ENCODE results near the gene EFHC1. TPM values are rescaled to one million over a fixed set of nuclear protein-coding genes. Genes with fewer than 3 reads are reported as not detected.
A peak's percentile ranks its signal among the peaks of the same experiment; 100 is the strongest.

Gene EFHC1
- total RNA-seq, 1 experiment from 2014 or later: 24.6 TPM

- DNase-seq (ENCODE audit: low read depth, low spot score): no peak
- in situ Hi-C loops (cut with HindIII; ENCODE audit: low pct_unique_long_range_greater_than_20kb, low sequenced_read_pairs) (no loop called here), intact Hi-C loops (cut with micrococcal nuclease; ENCODE audit: unreplicated experiment) (no loop called here)
- Histone ChIP-seq H3K36me3 (ENCODE audit: control insufficient read depth, insufficient read depth, low read length) (no peaks in the 10 kb centered on the region), H3K4me1 (ENCODE audit: control insufficient read depth, insufficient read depth, low read length) (peaks cover 74% of the 10 kb centered on the region), H3K27me3 (ENCODE audit: control insufficient read depth, insufficient read depth, low read length) (no peaks in the 10 kb centered on the region), H3K27ac (ENCODE audit: low read length) (peak overlapping the region; percentile 64), H3K4me3 (ENCODE audit: low read depth in 2 of 2, low read length in 2 of 2) (no peak overlapping the region), H3K9me3 (ENCODE audit: control insufficient read depth, insufficient read depth, low read depth, low read length) (no peaks in the 10 kb centered on the region)
- no TSS peak for BruUV-seq (replicated peaks)
- ATAC-seq: no peak
- ChIA-PET CTCF (no interaction called here), POLR2A (no interaction called here)
- TF ChIP-seq, protein P1, sequence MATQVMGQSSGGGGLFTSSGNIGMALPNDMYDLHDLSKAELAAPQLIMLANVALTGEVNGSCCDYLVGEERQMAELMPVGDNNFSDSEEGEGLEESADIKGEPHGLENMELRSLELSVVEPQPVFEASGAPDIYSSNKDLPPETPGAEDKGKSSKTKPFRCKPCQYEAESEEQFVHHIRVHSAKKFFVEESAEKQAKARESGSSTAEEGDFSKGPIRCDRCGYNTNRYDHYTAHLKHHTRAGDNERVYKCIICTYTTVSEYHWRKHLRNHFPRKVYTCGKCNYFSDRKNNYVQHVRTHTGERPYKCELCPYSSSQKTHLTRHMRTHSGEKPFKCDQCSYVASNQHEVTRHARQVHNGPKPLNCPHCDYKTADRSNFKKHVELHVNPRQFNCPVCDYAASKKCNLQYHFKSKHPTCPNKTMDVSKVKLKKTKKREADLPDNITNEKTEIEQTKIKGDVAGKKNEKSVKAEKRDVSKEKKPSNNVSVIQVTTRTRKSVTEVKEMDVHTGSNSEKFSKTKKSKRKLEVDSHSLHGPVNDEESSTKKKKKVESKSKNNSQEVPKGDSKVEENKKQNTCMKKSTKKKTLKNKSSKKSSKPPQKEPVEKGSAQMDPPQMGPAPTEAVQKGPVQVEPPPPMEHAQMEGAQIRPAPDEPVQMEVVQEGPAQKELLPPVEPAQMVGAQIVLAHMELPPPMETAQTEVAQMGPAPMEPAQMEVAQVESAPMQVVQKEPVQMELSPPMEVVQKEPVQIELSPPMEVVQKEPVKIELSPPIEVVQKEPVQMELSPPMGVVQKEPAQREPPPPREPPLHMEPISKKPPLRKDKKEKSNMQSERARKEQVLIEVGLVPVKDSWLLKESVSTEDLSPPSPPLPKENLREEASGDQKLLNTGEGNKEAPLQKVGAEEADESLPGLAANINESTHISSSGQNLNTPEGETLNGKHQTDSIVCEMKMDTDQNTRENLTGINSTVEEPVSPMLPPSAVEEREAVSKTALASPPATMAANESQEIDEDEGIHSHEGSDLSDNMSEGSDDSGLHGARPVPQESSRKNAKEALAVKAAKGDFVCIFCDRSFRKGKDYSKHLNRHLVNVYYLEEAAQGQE (IDR thresholded peaks at IDR 0.05; ENCODE audit: insufficient read depth in 1 of 2, low read depth in 2 of 2, low read length in 1 of 2): no peak
- TF ChIP-seq TCF7L2 (IDR thresholded peaks at IDR 0.05; ENCODE audit: low read depth, low read length) (no peak), CTCF (IDR thresholded peaks at IDR 0.05) (no peak), SIN3A (IDR thresholded peaks at IDR 0.05; ENCODE audit: borderline replicate concordance, insufficient read depth, low read depth, low read length) (no peak), POLR2AphosphoS5 (IDR thresholded peaks at IDR 0.05; ENCODE audit: low read depth, low read length) (no peak)
These were observed 118.8 kb downstream of the EFHC1 start for GRCh38 chr6:52538901-52539354.

DNA sequence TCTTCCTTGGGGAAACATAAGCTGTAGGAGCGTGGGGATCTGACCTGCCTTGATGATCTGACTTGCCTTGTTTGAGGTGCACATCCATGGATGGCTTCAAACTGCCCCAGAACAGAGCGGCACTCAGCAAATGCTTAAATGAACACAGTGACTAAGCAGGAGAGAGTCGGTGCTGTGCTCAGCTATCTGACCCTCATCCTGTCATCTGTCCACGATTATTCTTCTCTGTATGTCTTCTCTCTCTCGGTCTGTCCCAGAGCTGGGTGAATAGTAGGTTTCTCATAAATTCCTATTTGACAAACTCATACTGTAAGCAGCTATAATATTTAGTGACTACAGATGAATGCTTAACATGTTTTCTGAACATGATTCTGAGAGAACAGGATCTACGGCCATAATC is 119.5 kb downstream of the EFHC1 start:
- no peak overlapping the region for H3K4me3 ChIP-seq (ENCODE audit: low read depth in 2 of 2, low read length in 2 of 2)
- no peaks in the 10 kb centered on the region for H3K27me3 ChIP-seq (ENCODE audit: control insufficient read depth, insufficient read depth, low read length)
- ChIA-PET POLR2A (no interaction called here), CTCF (no interaction called here)
- peak overlapping the region; percentile 96 for H3K27ac ChIP-seq (ENCODE audit: low read length)
- BruUV-seq (replicated peaks): no TSS peak
- ATAC-seq: no peak
- H3K4me1 ChIP-seq (ENCODE audit: control insufficient read depth, insufficient read depth, low read length): peaks cover 81% of the 10 kb centered on the region
- TF ChIP-seq, protein P1 (IDR thresholded peaks at IDR 0.05; ENCODE audit: insufficient read depth in 1 of 2, low read depth in 2 of 2, low read length in 1 of 2): no peak
- no peak for TF ChIP-seq POLR2AphosphoS5 (IDR thresholded peaks at IDR 0.05; ENCODE audit: low read depth, low read length)
- no peak for TF ChIP-seq CTCF (IDR thresholded peaks at IDR 0.05)
- no peak for TF ChIP-seq TCF7L2 (IDR thresholded peaks at IDR 0.05; ENCODE audit: low read depth, low read length)
- TF ChIP-seq SIN3A (IDR thresholded peaks at IDR 0.05; ENCODE audit: borderline replicate concordance, insufficient read depth, low read depth, low read length): no peak
- in situ Hi-C loops (cut with HindIII; ENCODE audit: low pct_unique_long_range_greater_than_20kb, low sequenced_read_pairs): no loop called here
- H3K36me3 ChIP-seq (ENCODE audit: control insufficient read depth, insufficient read depth, low read length): no peaks in the 10 kb centered on the region
- no peak for DNase-seq (ENCODE audit: low read depth, low spot score)
- intact Hi-C loops (cut with micrococcal nuclease; ENCODE audit: unreplicated experiment): no loop called here
- no peaks in the 10 kb centered on the region for H3K9me3 ChIP-seq (ENCODE audit: control insufficient read depth, insufficient read depth, low read depth, low read length)

All from Panc1 (cell line).